Kidney epithelial cell (primary cell): Measurements from ENCODE around the gene ATXN7L1. TPM values are rescaled to one million over a fixed set of nuclear protein-coding genes. Genes with fewer than 3 reads are reported as not detected.
"Not testable (repeated sequence)": the region's sequence is repeated elsewhere in the genome, so short reads cannot be mapped to it uniquely, and the experiment has no call there.

ENCODE experiments used
- DNase-seq: peaks from one replicate; pipeline ENCODE4 v3.0.0-alpha.2; 2010; ENCODE audit warnings: low read depth
- H3K27me3 ChIP-seq: 2 replicates; pipeline ENCODE4 v1.6.0; 2011; ENCODE audit warnings: low read length; ENCODE audit not compliant: control insufficient read depth, insufficient read depth
- H3K36me3 ChIP-seq: 2 replicates; pipeline ENCODE4 v1.5.1; 2011; ENCODE audit warnings: low read length; ENCODE audit not compliant: control insufficient read depth, insufficient read depth
- H3K4me3 ChIP-seq: 2 replicates; pipeline ENCODE4 v1.5.1; 2011; ENCODE audit warnings: low read depth, mild to moderate bottlenecking, control low read depth, low read length
- total RNA-seq: library from RNA; depleted of rRNA; stranded (reverse); fragments of >200 nt; gene quantifications from 2 replicates; pipeline ENCODE4 v1.2.3, GENCODE V29; 2015
- TF ChIP-seq, protein P1 (sequence below): IDR thresholded peaks from 2 replicates; pipeline ENCODE4 v1.5.1; 2011; ENCODE audit warnings: mild to moderate bottlenecking, moderate library complexity, low read length, control low read depth, inconsistent platforms; ENCODE audit not compliant: insufficient read depth, poor library complexity, severe bottlenecking

The ATXN7L1 gene
- total RNA-seq, 1 donor from 2014 or later = 2.4 TPM

GRCh38 chr7:105697753-105698152, 178.6 kb downstream of the ATXN7L1 start:
- Histone ChIP-seq H3K27me3 (no peaks in the 10 kb centered on the region), H3K4me3 (no peak overlapping the region), H3K36me3 (no peaks in the 10 kb centered on the region)
- no peak for DNase-seq
- TF ChIP-seq, protein P1, sequence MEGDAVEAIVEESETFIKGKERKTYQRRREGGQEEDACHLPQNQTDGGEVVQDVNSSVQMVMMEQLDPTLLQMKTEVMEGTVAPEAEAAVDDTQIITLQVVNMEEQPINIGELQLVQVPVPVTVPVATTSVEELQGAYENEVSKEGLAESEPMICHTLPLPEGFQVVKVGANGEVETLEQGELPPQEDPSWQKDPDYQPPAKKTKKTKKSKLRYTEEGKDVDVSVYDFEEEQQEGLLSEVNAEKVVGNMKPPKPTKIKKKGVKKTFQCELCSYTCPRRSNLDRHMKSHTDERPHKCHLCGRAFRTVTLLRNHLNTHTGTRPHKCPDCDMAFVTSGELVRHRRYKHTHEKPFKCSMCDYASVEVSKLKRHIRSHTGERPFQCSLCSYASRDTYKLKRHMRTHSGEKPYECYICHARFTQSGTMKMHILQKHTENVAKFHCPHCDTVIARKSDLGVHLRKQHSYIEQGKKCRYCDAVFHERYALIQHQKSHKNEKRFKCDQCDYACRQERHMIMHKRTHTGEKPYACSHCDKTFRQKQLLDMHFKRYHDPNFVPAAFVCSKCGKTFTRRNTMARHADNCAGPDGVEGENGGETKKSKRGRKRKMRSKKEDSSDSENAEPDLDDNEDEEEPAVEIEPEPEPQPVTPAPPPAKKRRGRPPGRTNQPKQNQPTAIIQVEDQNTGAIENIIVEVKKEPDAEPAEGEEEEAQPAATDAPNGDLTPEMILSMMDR = no peak

GRCh38 chr7:105697169-105697568, 179.2 kb downstream of the ATXN7L1 start:
- H3K27me3 ChIP-seq, H3K36me3 ChIP-seq, H3K4me3 ChIP-seq, DNase-seq: not testable (repeated sequence)

GRCh38 chr7:105693576-105693975, 182.8 kb downstream of the ATXN7L1 start:
- no peaks in the 10 kb centered on the region for H3K27me3 ChIP-seq
- TF ChIP-seq, protein P1 = no peak
- no peak for DNase-seq
- H3K4me3 ChIP-seq = no peak overlapping the region
- H3K36me3 ChIP-seq = no peaks in the 10 kb centered on the region

GRCh38 chr7:105691680-105692564, 184.5 kb downstream of the ATXN7L1 start:
- TF ChIP-seq, protein P1 = no peak
- H3K4me3 ChIP-seq = peak overlapping the region; percentile 28
- peak; percentile 21 for DNase-seq
- no peaks in the 10 kb centered on the region for H3K27me3 ChIP-seq
- no peaks in the 10 kb centered on the region for H3K36me3 ChIP-seq

DNA sequence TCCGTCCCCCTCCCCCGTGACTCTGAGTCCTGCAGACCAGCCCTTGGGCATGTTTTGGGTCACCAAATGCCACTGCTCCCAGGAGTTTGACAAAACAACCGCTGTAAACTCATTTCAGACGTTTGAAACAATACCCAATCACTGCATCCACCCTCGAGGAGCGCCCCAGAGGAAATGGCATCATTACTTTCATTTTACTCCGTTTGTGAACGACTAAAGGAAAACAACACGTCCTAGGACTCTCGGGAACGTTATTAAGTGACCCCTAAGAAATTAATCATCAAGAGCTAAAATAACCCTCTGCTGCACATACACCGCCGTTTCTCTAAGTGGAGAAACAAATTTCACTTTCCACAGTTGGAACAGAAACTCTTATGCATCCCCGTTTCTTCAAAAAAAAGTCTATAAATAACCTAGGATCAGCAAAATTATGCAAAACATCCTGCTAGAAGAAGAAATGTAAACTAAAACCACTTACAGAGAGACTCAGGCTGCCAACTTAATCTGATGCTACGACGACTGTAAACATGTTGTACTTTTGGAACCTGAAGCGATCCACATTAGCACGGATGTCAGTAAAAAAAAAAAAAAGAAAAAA, 185.2 kb downstream of the ATXN7L1 start:
- H3K27me3 ChIP-seq = no peaks in the 10 kb centered on the region
- TF ChIP-seq, protein P1 = no peak

GRCh38 chr7:105690325-105690945, 186.0 kb downstream of the ATXN7L1 start:
- no peaks in the 10 kb centered on the region for H3K27me3 ChIP-seq
- DNase-seq = no peak
- no peak overlapping the region for H3K4me3 ChIP-seq
- no peaks in the 10 kb centered on the region for H3K36me3 ChIP-seq
- TF ChIP-seq, protein P1 = no peak

More for the DNA sequence above, 185.2 kb downstream of the ATXN7L1 start:
- Histone ChIP-seq H3K36me3 (no peaks in the 10 kb centered on the region), H3K4me3 (peak overlapping the region; percentile 28)
- DNase-seq = no peak
